Stimulated activated CD4-positive, alpha-beta T cell treated with anti-CD3 and anti-CD28 coated beads, Interleukin-1b, Interleukin-23, amount 100 ng/mL, for 24 hours (primary cell): ENCODE measurements around the gene APELA.
"Not testable (repeated sequence)": the region's sequence is repeated elsewhere in the genome, so short reads cannot be mapped to it uniquely, and the experiment has no call there.

Experiments used
- DNase-seq, 4 experiments: peaks; one replicate each; pipeline ENCODE4 v3.0.0-alpha.2; 2020; ENCODE audit warnings: low read depth in 4 of 4, low spot score in 1 of 4

APELA gene

GRCh38 chr4:164924670-164925238, 47.8 kb downstream of the APELA start:
- no peak for DNase-seq

- DNase-seq: no peak
These were observed 49.3 kb downstream of the APELA start for GRCh38 chr4:164926301-164926700.

- DNase-seq: not testable (repeated sequence)
These were observed 50.1 kb downstream of the APELA start for GRCh38 chr4:164927101-164927500.

GRCh38 chr4:164930647-164931046, 53.7 kb downstream of the APELA start:
- no peak for DNase-seq

GRCh38 chr4:164931551-164932324, 54.8 kb downstream of the APELA start:
- no peak for DNase-seq

GRCh38 chr4:164933244-164933643, 56.3 kb downstream of the APELA start:
- DNase-seq: no peak

- DNase-seq: no peak
These were observed 58.4 kb downstream of the APELA start for GRCh38 chr4:164935363-164935762.

GRCh38 chr4:164935865-164936606, 59.1 kb downstream of the APELA start:
- not testable (repeated sequence) for DNase-seq

- DNase-seq: no peak
These were observed 60.7 kb downstream of the APELA start for GRCh38 chr4:164937576-164938270.

GRCh38 chr4:164943192-164943591, 66.2 kb downstream of the APELA start:
- DNase-seq: no peak

GRCh38 chr4:164945146-164945545, 68.2 kb downstream of the APELA start:
- DNase-seq: no peak

GRCh38 chr4:164946810-164947209, 69.8 kb downstream of the APELA start:
- no peak for DNase-seq
